ENCODE measurements around the gene CLSTN2. TPM values are rescaled to one million over a fixed set of nuclear protein-coding genes. Genes with fewer than 3 reads are reported as not detected.
A peak's percentile ranks its signal among the peaks of the same experiment; 100 is the strongest.

The CLSTN2 gene
- total RNA-seq, 2 donors from 2014 or later = 0.82 to 1.3 TPM

GRCh38 chr3:140186421-140186920, 251.5 kb downstream of the CLSTN2 start:
- intact Hi-C loops (cut with DNase I) = no loop called here
- Histone ChIP-seq H3K27me3 (no peaks in the 10 kb centered on the region), H3K9me3 (no peaks in the 10 kb centered on the region), H3K9ac (ENCODE audit: low read depth in 2 of 2, low read length in 2 of 2) (no peak overlapping the region), H3K4me3 (no peak overlapping the region), H3K36me3 (no peaks in the 10 kb centered on the region), H3K27ac (no peak overlapping the region), H3K4me1 (no peaks in the 10 kb centered on the region)
- peak; percentile 22 for DNase-seq
- no peak for TF ChIP-seq CTCF (IDR thresholded peaks at IDR 0.05)

- intact Hi-C loops (cut with DNase I) = no loop called here
- Histone ChIP-seq H3K9me3 (no peaks in the 10 kb centered on the region), H3K27me3 (no peaks in the 10 kb centered on the region), H3K27ac (no peak overlapping the region), H3K36me3 (no peaks in the 10 kb centered on the region), H3K4me1 (no peaks in the 10 kb centered on the region), H3K9ac (ENCODE audit: low read depth in 2 of 2, low read length in 2 of 2) (no peak overlapping the region), H3K4me3 (no peak overlapping the region)
- no peak for DNase-seq
- no peak for TF ChIP-seq CTCF (IDR thresholded peaks at IDR 0.05)
Measured at GRCh38 chr3:140187028-140187427, 252.0 kb downstream of the CLSTN2 start.

DNA sequence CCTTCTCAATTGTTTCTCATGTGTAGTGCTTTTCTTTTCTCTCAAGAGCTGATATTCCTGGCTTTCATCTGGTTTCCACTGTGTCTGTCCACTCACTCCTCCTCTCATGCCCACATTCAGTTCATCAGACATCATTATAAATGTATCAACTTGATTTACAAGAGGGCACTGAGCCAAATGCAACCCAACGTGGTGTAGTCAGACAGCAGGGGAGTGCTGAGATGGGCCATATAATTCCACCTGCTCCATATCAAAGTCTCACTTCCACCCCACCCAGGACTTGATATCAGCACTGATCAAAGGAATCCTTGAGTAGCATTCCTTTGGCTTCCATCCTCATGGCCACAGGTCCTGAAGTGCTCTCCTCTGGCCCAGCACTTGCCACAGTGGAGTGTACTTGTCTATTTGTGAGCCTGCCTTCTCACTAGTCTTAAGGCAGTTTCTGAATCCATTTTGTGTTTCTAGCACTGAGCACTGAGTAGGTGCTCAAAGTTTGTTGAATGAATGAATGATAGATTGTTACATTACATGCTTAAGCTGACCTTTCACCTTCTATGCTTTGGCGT, 252.8 kb downstream of the CLSTN2 start:
- TF ChIP-seq CTCF (IDR thresholded peaks at IDR 0.05) = no peak
- intact Hi-C loops (cut with DNase I) = no loop called here
- no peak overlapping the region for H3K27ac ChIP-seq
- no peaks in the 10 kb centered on the region for H3K27me3 ChIP-seq
- H3K4me3 ChIP-seq = no peak overlapping the region
- no peaks in the 10 kb centered on the region for H3K36me3 ChIP-seq
- no peaks in the 10 kb centered on the region for H3K9me3 ChIP-seq
- no peaks in the 10 kb centered on the region for H3K4me1 ChIP-seq
- no peak for DNase-seq
- H3K9ac ChIP-seq (ENCODE audit: low read depth in 2 of 2, low read length in 2 of 2) = no peak overlapping the region

DNA sequence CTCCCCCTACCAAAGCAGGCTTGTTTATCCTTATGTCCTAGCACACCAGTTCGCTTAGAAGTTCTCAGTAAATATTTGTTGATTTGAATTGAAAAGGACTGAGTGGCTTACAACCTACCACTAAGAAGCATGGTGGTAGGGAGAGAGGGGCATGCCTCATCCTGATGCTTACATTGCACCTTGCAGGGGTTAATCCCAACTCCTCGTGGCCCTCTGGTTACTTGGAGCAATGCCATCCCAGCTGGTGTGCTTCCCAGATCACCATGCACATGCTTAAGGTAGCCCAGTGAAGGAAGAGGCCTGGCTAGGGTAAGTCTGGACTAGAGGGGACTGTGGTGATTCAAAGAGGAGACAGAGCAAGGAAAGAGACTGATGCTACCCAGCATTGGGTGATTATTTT, 253.3 kb downstream of the CLSTN2 start:
- H3K9ac ChIP-seq (ENCODE audit: low read depth in 2 of 2, low read length in 2 of 2) = no peak overlapping the region
- TF ChIP-seq CTCF (IDR thresholded peaks at IDR 0.05) = no peak
- intact Hi-C loops (cut with DNase I) = no loop called here
- H3K9me3 ChIP-seq = no peaks in the 10 kb centered on the region
- H3K36me3 ChIP-seq = no peaks in the 10 kb centered on the region
- H3K4me1 ChIP-seq = no peaks in the 10 kb centered on the region
- H3K27ac ChIP-seq = no peak overlapping the region
- H3K27me3 ChIP-seq = no peaks in the 10 kb centered on the region
- no peak overlapping the region for H3K4me3 ChIP-seq
- DNase-seq = no peak

- Histone ChIP-seq H3K9ac (ENCODE audit: low read depth in 2 of 2, low read length in 2 of 2) (no peak overlapping the region), H3K27ac (no peak overlapping the region), H3K4me3 (no peak overlapping the region), H3K9me3 (no peaks in the 10 kb centered on the region), H3K27me3 (no peaks in the 10 kb centered on the region), H3K36me3 (no peaks in the 10 kb centered on the region), H3K4me1 (no peaks in the 10 kb centered on the region)
- no peak for TF ChIP-seq CTCF (IDR thresholded peaks at IDR 0.05)
- no peak for DNase-seq
- intact Hi-C loops (cut with DNase I) = no loop called here
Measured at GRCh38 chr3:140189267-140189666, 254.3 kb downstream of the CLSTN2 start.

All from colonic mucosa (tissue), 4 donors.